H1 (cell line): ENCODE results near the gene PDZRN4.

ENCODE experiments used
- CTCF ChIP-seq, 3 experiments: IDR thresholded peaks; 1 replicate in 2 of 3; 2 replicates in 1 of 3; pipeline versions ENCODE4 v1.5.1 to v1.6.1; 2011; ENCODE audit warnings: low read length in 3 of 3, mild to moderate bottlenecking in 3 of 3, inconsistent platforms in 2 of 3, low read depth in 1 of 3, moderate library complexity in 1 of 3; ENCODE audit not compliant: insufficient read depth in 1 of 3; ENCODE audit errors: control extremely low read depth in 1 of 3
- EP300 ChIP-seq, 2 experiments: IDR thresholded peaks; 1 replicate in 1 of 2; 2 replicates in 1 of 2; pipeline ENCODE4 v1.6.1; 2011 to 2012; ENCODE audit warnings: low read depth in 2 of 2, low read length in 2 of 2, mild to moderate bottlenecking in 2 of 2, borderline replicate concordance in 1 of 2, inconsistent platforms in 1 of 2, moderate library complexity in 1 of 2
- EZH2 ChIP-seq: fragments of 200-600 bp; sonication (generic); IDR thresholded peaks from 2 replicates; pipeline ENCODE4 v1.7.1; 2012; ENCODE audit warnings: low read depth, mild to moderate bottlenecking, moderate library complexity, low read length, inconsistent platforms; ENCODE audit not compliant: severe bottlenecking
- POLR2A ChIP-seq, 2 experiments: IDR thresholded peaks; 1 replicate in 1 of 2; 2 replicates in 1 of 2; pipeline ENCODE4 v1.6.1; 2011; ENCODE audit warnings: low read depth in 2 of 2, low read length in 2 of 2, mild to moderate bottlenecking in 2 of 2; ENCODE audit errors: control extremely low read depth in 1 of 2
- SIN3A ChIP-seq, 2 experiments: IDR thresholded peaks in 1 of 2; conservative IDR thresholded peaks in 1 of 2; 2 replicates each; pipeline ENCODE4 v1.6.1; 2011 to 2012; ENCODE audit warnings: low read length in 2 of 2, improper control_type of control experiment in 1 of 2, low read depth in 1 of 2, mild to moderate bottlenecking in 1 of 2
- SP1 ChIP-seq: IDR thresholded peaks from 2 replicates; pipeline ENCODE4 v1.6.1; 2011; ENCODE audit warnings: low read depth, low read length
- TAF1 ChIP-seq: IDR thresholded peaks from 2 replicates; pipeline ENCODE4 v1.6.1; 2011; ENCODE audit warnings: mild to moderate bottlenecking, low read depth, low read length
- TBP ChIP-seq: IDR thresholded peaks from 2 replicates; pipeline ENCODE4 v1.6.1; 2011; ENCODE audit warnings: low read depth, low read length, improper control_type of control experiment
- USF2 ChIP-seq: IDR thresholded peaks from 2 replicates; pipeline ENCODE4 v1.6.1; 2011; ENCODE audit warnings: low read length, improper control_type of control experiment

GRCh38 chr12:41479426-41479825, 291.3 kb downstream of the PDZRN4 start:
- TF ChIP-seq POLR2A (IDR thresholded peaks at IDR 0.05; ENCODE audit: control extremely low read depth in 1 of 2, low read depth in 2 of 2, low read length in 2 of 2), result no peak
- no peak for TF ChIP-seq SP1
- no peak for TF ChIP-seq CTCF (IDR thresholded peaks at IDR 0.05; ENCODE audit: control extremely low read depth in 1 of 3, insufficient read depth in 1 of 3, low read depth in 1 of 3, low read length in 3 of 3)
- no peak for TF ChIP-seq EP300 (IDR thresholded peaks at IDR 0.05; ENCODE audit: borderline replicate concordance in 1 of 2, low read depth in 2 of 2, low read length in 2 of 2)
- TF ChIP-seq SIN3A (conservative IDR thresholded peaks at IDR 0.05 in 1 of 2, IDR thresholded peaks at IDR 0.05 in 1 of 2; ENCODE audit: low read depth in 1 of 2, low read length in 2 of 2), result no peak
- no peak for TF ChIP-seq USF2
- TF ChIP-seq EZH2, result no peak
- no peak for TF ChIP-seq TAF1
- TF ChIP-seq TBP, result no peak
